HepG2 (cell line): ENCODE data around the gene MFAP3L. TPM values are rescaled to one million over a fixed set of nuclear protein-coding genes. Genes with fewer than 3 reads are reported as not detected.
A peak's percentile ranks its signal among the peaks of the same experiment; 100 is the strongest.
"Not testable (repeated sequence)": the region's sequence is repeated elsewhere in the genome, so short reads cannot be mapped to it uniquely, and the experiment has no call there.

ENCODE experiments used
- ATAC-seq: fragments of 200-7000 bp; cut with Tn5 transposase; 3 replicates; pipeline ENCODE4 v1.9.1; 2020; ENCODE audit warnings: mild to moderate bottlenecking, moderate library complexity
- BruUV-seq: library from RNA; stranded (reverse); fragments of 400-500 nt; replicated peaks from 2 replicates; lab custom pipeline; 2021; lab: Mats Ljungman, UMichigan
- CTCF ChIA-PET: fragments of 300-600 bp; formaldehyde crosslinking; extraction: SDS; loops from one replicate; lab custom pipeline; 2021; ENCODE audit warnings: low total read pairs, inconsistent platforms, low intra/inter-chr PET ratio; lab: Yijun Ruan, JAX
- POLR2A ChIA-PET: fragments of 350-600 bp; sonication (Branson Sonifier 250); formaldehyde crosslinking; loops from one replicate; lab custom pipeline; 2020; ENCODE audit warnings: antibody characterized with exemption, inconsistent platforms; lab: Yijun Ruan, JAX
- DNase-seq: peaks from one replicate; pipeline ENCODE4 v3.0.0-alpha.2; 2015; ENCODE audit warnings: low spot score
- FAIRE-seq: peaks from 3 replicates; lab custom pipeline; 2011; peaks lifted over from hg19 to GRCh38; lab: Jason Lieb, UNC
- H2AFZ ChIP-seq: one replicate; pipeline ENCODE4 v1.6.1; 2011; ENCODE audit warnings: low read length, inconsistent platforms
- H3K27ac ChIP-seq: fragments of 300-600 bp; 3 replicates; pipeline ENCODE4 v1.8.0; 2011; ENCODE audit warnings: mixed run types, mild to moderate bottlenecking, mixed read lengths, low read length, inconsistent platforms; ENCODE audit not compliant: insufficient read depth; ENCODE audit errors: extremely low read length
- H3K27me3 ChIP-seq, 2 experiments: fragments of 200-600 bp in 1 of 2; 2 replicates in 1 of 2; 3 replicates in 1 of 2; pipeline versions ENCODE4 v1.6.0 to v1.8.0; 2011; ENCODE audit warnings: low read length in 2 of 2, mild to moderate bottlenecking in 2 of 2, moderate library complexity in 2 of 2, inconsistent platforms in 1 of 2; ENCODE audit not compliant: insufficient read depth in 2 of 2, control insufficient read depth in 1 of 2
- H3K36me3 ChIP-seq, 2 experiments: fragments of 200-600 bp in 1 of 2; replicated peaks in 1 of 2; 2 replicates in 1 of 2; 3 replicates in 1 of 2; pipeline versions ENCODE4 v1.5.1 to v1.8.0; 2011; ENCODE audit warnings: low read length in 2 of 2, inconsistent platforms in 1 of 2; ENCODE audit not compliant: insufficient read depth in 2 of 2, control insufficient read depth in 1 of 2
- H3K4me1 ChIP-seq: 2 replicates; pipeline ENCODE4 v1.5.1; 2012; ENCODE audit warnings: low read length, inconsistent platforms; ENCODE audit not compliant: insufficient read depth
- H3K4me2 ChIP-seq: 2 replicates; pipeline ENCODE4 v1.6.0; 2011; ENCODE audit warnings: low read depth, low read length, inconsistent platforms
- H3K4me3 ChIP-seq, 3 experiments: fragments of 200-600 bp in 1 of 3; sonication (generic), shearing (Covaris generic) in 1 of 3; replicated peaks in 1 of 3; 2 replicates each; pipeline ENCODE4 v1.5.1; 2011 to 2016; ENCODE audit warnings: low read length in 3 of 3, inconsistent platforms in 2 of 3, low read depth in 2 of 3, mild to moderate bottlenecking in 2 of 3, control low read depth in 1 of 3, mixed read lengths in 1 of 3; ENCODE audit not compliant: insufficient read depth in 1 of 3
- H3K79me2 ChIP-seq: one replicate; pipeline ENCODE4 v1.6.1; 2011; ENCODE audit warnings: low read length, inconsistent platforms; ENCODE audit not compliant: insufficient read depth
- H3K9ac ChIP-seq: 2 replicates; pipeline ENCODE4 v1.6.0; 2011; ENCODE audit warnings: mild to moderate bottlenecking, low read depth, low read length, inconsistent platforms; ENCODE audit not compliant: insufficient read depth
- H3K9me3 ChIP-seq: 2 replicates; pipeline ENCODE4 v1.5.1; 2012; ENCODE audit warnings: mild to moderate bottlenecking, low read length
- H4K20me1 ChIP-seq: 2 replicates; pipeline ENCODE4 v1.6.0; 2011; ENCODE audit warnings: inconsistent platforms, mild to moderate bottlenecking, low read length, moderate library complexity; ENCODE audit not compliant: insufficient read depth
- ASH2L ChIP-seq: fragments of 300-600, 200-600 bp; sonication (generic); IDR thresholded peaks from 2 replicates; pipeline ENCODE4 v1.7.0; 2017; ENCODE audit warnings: low read depth, mild to moderate bottlenecking, moderate library complexity, mixed read lengths, low read length; ENCODE audit not compliant: insufficient read length
- CC2D1A ChIP-seq: sonication (generic); formaldehyde crosslinking; IDR thresholded peaks from 2 replicates; pipeline ENCODE4 v1.8.1; 2023; ENCODE audit warnings: mild to moderate bottlenecking, missing genetic modification reagents
- FOXO1 ChIP-seq: sonication (generic); formaldehyde crosslinking; IDR thresholded peaks from 2 replicates; pipeline ENCODE4 v1.4.0; 2020; ENCODE audit warnings: missing genetic modification reagents
- MZF1 ChIP-seq: sonication (generic); formaldehyde crosslinking; IDR thresholded peaks from 2 replicates; pipeline ENCODE4 v1.8.1; 2023; ENCODE audit warnings: mild to moderate bottlenecking, missing genetic modification reagents, borderline replicate concordance
- PHF5A ChIP-seq: IDR thresholded peaks from one replicate; pipeline ENCODE4 v1.6.1; 2018; ENCODE audit warnings: low read depth, missing genetic modification reagents; ENCODE audit not compliant: unreplicated experiment
- POGZ ChIP-seq: sonication (generic); formaldehyde crosslinking; IDR thresholded peaks from 2 replicates; pipeline ENCODE4 v1.4.0; 2020; ENCODE audit warnings: mild to moderate bottlenecking, missing genetic modification reagents
- REXO4 ChIP-seq: sonication (generic); formaldehyde crosslinking; IDR thresholded peaks from 2 replicates; pipeline ENCODE4 v1.8.0; 2022; ENCODE audit warnings: missing genetic modification reagents, mild to moderate bottlenecking, borderline replicate concordance
- SNAPC4 ChIP-seq: sonication (generic); formaldehyde crosslinking; IDR thresholded peaks from 2 replicates; pipeline ENCODE4 v1.4.0; 2020; ENCODE audit warnings: mild to moderate bottlenecking, missing genetic modification reagents
- ZBTB20 ChIP-seq: sonication (generic); formaldehyde crosslinking; IDR thresholded peaks from 2 replicates; pipeline ENCODE4 v1.8.1; 2023; ENCODE audit warnings: missing genetic modification reagents, low read depth, mild to moderate bottlenecking, borderline replicate concordance
- ZNF24 ChIP-seq: fragments of 450-650 bp; IDR thresholded peaks from 2 replicates; pipeline ENCODE4 v1.6.1; 2017; ENCODE audit warnings: antibody characterized with exemption, mild to moderate bottlenecking
- WGBS: methylation state at CpG from one replicate; pipeline ENCODE4 v1.1.6; 2017; ENCODE audit warnings: low lambda C conversion rate; 5-methylcytosine and 5-hydroxymethylcytosine counted together
- in situ Hi-C: cut with HindIII; loops from 2 replicates; pipeline ENCODE4 v1.10.0; 2017; ENCODE audit warnings: low pct_unique_long_range_greater_than_20kb; ENCODE audit not compliant: extremely low pct_ligation_motif_present
- intact Hi-C: fragments of 100-400 bp; cut with micrococcal nuclease; formaldehyde crosslinking; loops from one replicate; pipeline ENCODE4 v1.10.0; 2022; ENCODE audit not compliant: unreplicated experiment
- polyA plus RNA-seq, 8 experiments: library from polyadenylated mRNA; depleted of rRNA in 3 of 8; stranded (reverse) in 7 of 8; unstranded in 1 of 8; fragments of >200 nt; fragmentation: Illumina TruSeq in 4 of 8; extraction: Trizol in 4 of 8; gene quantifications; 2 replicates each; pipeline versions ENCODE4 v1.2.1 to v1.2.3, GENCODE V29; 2011 to 2016; ENCODE audit warnings: low read depth in 4 of 8, missing spikeins in 1 of 8, mixed read lengths in 1 of 8; ENCODE audit not compliant: insufficient read depth in 1 of 8
- total RNA-seq, 5 experiments: library from RNA; depleted of rRNA; stranded (reverse); fragments of >200 nt; fragmentation: Illumina TruSeq; extraction: Trizol; gene quantifications; 2 replicates each; pipeline ENCODE4 v1.2.3, GENCODE V29; 2016; ENCODE audit warnings: low read depth in 1 of 5
- TF ChIP-seq, protein P1 (sequence below): sonication (generic); formaldehyde crosslinking; IDR thresholded peaks from 2 replicates; pipeline ENCODE4 v1.4.0; 2020; ENCODE audit warnings: mild to moderate bottlenecking, missing genetic modification reagents

MFAP3L gene
- total and polyA plus RNA-seq, 2 of the 13 experiments (the other 11 are each of a cell fraction or from before 2014, with no cell fraction given) = 1.5 to 3.6 TPM

DNA sequence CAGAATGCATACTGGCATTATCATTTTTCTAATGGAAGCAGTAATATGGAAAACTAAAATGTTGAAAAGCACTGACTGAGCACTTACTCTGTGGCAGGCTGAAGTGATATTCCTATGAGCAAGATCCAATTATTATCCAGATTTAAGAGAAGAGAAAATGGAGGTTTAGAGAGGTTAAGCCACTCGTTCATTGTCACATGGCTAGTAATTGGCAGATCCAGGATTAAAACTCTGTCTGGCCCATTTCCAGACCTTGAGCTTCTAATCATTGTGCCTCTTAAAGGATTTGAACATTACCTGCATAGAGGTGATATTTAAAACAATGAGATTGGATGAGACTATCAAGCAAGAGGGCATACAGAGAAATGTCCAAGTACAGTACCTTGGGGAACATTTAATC is 80.6 kb downstream of the MFAP3L start:
- Histone ChIP-seq H3K36me3 (no peaks in the 10 kb centered on the region), H3K79me2 (no peaks in the 10 kb centered on the region), H3K27ac (no peak overlapping the region), H3K4me3 (no peak overlapping the region), H3K27me3 (no peaks in the 10 kb centered on the region), H3K9me3 (no peaks in the 10 kb centered on the region), H3K9ac (no peak overlapping the region)
- no peak for DNase-seq
- no peak for FAIRE-seq
- ChIA-PET POLR2A (no interaction called here), CTCF (no interaction called here)
- ATAC-seq = no peak
- intact Hi-C loops = no loop called here
- BruUV-seq = no TSS peak
- TF ChIP-seq, protein P1, sequence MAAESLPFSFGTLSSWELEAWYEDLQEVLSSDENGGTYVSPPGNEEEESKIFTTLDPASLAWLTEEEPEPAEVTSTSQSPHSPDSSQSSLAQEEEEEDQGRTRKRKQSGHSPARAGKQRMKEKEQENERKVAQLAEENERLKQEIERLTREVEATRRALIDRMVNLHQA (CRISPR knock-in tag) = no peak
- TF ChIP-seq POGZ (CRISPR knock-in tag) = no peak
- TF ChIP-seq CC2D1A = no peak
- TF ChIP-seq ASH2L = no peak
- TF ChIP-seq REXO4 (CRISPR knock-in tag) = no peak
- TF ChIP-seq SNAPC4 (CRISPR knock-in tag) = no peak
- no peak for TF ChIP-seq FOXO1 (CRISPR knock-in tag)
- no peak for TF ChIP-seq MZF1
- TF ChIP-seq ZBTB20 = no peak
- no peak for TF ChIP-seq PHF5A (CRISPR knock-in tag)
- no peak for TF ChIP-seq ZNF24
- TF ChIP-seq, all 625 proteins: peak for 0
- H3K4me2 ChIP-seq = no peak overlapping the region
- in situ Hi-C loops = no loop called here
- no peaks in the 10 kb centered on the region; the same call in 1 of the 2 replicates for H3K4me1 ChIP-seq
- H2AFZ ChIP-seq = no peak overlapping the region
- 6% methylated on average over 1 of the region's 1 CpG for WGBS
- no peaks in the 10 kb centered on the region for H4K20me1 ChIP-seq

- H3K4me2 ChIP-seq, H2AFZ ChIP-seq, H3K4me3 ChIP-seq, DNase-seq, H3K36me3 ChIP-seq, H3K9me3 ChIP-seq, H3K27ac ChIP-seq, H3K4me1 ChIP-seq, CTCF ChIA-PET, H3K27me3 ChIP-seq, POLR2A ChIA-PET, H3K9ac ChIP-seq, H3K79me2 ChIP-seq, H4K20me1 ChIP-seq, in situ Hi-C loops, FAIRE-seq, intact Hi-C loops, BruUV-seq: not testable (repeated sequence)
- 0 out of 3 replicates have a peak, but pooled peaks have one; percentile 34 for ATAC-seq
- WGBS = 10% methylated on average over 6 of the region's 6 CpGs
Observed at GRCh38 chr4:169943601-169944000, 82.6 kb downstream of the MFAP3L start.
